ENCODE data around the gene ARMH4.

ARMH4 gene, protein sequence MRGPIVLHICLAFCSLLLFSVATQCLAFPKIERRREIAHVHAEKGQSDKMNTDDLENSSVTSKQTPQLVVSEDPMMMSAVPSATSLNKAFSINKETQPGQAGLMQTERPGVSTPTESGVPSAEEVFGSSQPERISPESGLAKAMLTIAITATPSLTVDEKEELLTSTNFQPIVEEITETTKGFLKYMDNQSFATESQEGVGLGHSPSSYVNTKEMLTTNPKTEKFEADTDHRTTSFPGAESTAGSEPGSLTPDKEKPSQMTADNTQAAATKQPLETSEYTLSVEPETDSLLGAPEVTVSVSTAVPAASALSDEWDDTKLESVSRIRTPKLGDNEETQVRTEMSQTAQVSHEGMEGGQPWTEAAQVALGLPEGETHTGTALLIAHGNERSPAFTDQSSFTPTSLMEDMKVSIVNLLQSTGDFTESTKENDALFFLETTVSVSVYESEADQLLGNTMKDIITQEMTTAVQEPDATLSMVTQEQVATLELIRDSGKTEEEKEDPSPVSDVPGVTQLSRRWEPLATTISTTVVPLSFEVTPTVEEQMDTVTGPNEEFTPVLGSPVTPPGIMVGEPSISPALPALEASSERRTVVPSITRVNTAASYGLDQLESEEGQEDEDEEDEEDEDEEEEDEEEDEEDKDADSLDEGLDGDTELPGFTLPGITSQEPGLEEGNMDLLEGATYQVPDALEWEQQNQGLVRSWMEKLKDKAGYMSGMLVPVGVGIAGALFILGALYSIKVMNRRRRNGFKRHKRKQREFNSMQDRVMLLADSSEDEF

DNA sequence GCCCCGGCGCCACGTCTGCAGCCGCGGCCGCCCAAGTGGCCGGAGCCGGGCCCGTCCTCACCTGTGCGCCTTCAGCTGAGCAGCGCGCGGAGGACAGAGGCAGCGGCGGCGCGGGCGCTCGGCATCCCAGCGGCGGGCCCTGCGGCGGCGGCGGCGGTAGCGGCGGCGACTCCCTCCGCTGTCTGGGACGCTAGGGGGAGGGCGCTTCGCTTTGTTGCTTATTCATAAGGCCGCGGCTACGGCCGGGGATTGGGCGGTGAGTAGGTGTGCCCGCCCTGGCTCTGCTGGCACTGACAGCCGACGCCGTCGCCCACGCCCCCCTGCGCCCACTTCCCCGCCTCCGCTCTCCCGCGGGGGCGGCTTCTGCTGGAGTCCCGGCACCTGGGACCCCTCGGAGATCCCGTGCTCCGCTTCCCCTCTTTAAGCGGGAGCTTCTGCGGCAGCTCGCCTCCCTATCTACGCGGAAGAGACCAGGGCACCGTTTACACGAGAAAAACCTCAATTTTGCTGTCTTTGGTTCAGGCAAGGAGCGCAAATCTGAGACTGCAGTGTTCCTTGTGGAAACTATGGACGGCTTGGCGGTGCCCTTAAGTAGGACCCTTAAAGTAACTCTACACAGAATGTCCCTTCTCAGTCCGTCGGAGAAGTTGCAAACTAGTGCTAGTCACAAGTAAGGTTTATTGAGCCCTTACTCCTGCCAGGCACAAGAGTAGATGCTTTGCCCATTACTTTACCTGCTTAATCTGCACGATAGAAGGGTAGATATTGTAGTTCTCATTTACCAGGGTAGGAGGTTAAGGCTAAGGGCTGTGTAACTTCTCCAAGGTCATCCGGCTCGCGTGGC, at the start of gene ARMH4:
ARMH4 (minus strand) TSS at position 200 of the 844 bp plus-strand sequence. CDS start 12,855 bp downstream, outside the sequence.
- DNase-seq (ENCODE audit: low spot score), result peak; percentile 93

DNA sequence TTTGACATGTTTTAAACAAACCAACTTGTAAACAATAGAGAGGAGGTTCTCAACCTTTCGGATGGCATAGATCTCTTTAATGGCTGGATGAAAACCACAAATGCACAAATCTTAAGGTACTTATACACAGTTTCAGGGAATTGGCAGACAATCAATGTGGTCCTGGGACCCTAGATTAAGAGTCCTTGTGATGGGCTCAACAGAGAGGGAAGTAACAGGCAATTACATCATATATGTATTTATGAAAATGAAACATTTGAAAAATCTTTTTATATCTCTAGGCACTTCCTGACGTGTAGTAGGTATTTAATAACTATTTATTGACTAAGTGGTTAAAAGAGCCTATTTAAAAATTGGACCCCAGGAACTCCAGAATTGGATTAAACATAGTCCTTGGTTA, 48.8 kb upstream of the ARMH4 start:
- no peak for DNase-seq (ENCODE audit: low spot score)

DNA sequence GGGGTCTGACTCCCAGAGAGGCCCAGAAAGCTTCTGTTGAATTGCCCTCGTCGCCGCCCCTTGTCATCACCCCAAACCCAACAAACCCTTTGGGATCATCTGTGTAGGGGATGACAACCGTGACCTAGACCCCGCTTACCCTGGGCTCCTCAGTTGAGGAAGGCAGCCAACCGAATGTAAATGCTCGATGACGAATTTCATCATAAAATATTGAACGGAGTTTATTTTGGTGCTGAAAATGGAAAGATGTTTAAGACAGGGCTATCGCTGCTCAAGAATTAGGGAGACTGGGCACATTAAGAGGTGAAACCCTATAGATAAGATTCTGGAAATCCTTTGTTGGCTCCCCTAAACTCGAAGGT, 48.4 kb upstream of the ARMH4 start:
- DNase-seq (ENCODE audit: low spot score), result no peak

DNA sequence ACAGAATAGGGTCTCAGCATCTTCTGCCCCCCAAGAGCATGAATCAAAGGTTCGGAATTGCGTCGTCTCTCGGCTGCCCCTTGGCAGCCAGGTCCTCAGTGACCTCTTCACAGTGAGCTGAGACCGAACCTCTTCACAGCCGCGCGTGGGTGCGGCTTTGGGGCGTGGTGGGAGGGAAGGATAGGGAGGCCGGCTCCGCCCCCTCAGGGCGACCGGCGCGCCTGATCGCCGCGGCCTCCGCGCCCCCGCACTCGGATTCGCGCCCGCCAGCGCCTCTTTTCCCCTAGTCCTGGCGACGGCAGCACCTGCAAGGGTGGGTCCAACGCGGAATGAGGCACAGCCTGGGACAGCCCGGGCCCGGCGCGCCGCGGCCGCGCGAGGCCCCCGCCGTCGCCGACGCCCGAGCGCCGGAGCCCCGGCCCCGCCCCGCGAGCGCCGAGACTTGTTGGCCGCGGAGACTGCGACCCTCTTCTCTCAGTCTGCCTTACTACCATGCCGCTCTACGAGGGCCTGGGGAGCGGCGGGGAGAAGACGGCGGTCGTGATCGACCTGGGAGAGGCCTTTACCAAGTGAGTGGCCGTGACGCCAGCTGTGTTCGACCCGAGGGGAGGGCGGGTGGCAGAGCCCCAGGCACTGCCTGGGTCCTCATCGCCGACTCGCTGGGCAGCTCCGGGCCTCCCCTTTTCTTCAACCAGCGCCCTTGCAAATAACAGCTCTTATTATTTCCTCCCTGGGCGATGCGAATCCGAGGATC, 47.9 kb upstream of the ARMH4 start, which contains the start of gene ACTR10:
ACTR10 (plus strand) TSS at position 424 of the 754 bp plus-strand sequence; CDS start at position 493, 69 bp downstream.
- DNase-seq (ENCODE audit: low spot score), result peak; percentile 88

DNA sequence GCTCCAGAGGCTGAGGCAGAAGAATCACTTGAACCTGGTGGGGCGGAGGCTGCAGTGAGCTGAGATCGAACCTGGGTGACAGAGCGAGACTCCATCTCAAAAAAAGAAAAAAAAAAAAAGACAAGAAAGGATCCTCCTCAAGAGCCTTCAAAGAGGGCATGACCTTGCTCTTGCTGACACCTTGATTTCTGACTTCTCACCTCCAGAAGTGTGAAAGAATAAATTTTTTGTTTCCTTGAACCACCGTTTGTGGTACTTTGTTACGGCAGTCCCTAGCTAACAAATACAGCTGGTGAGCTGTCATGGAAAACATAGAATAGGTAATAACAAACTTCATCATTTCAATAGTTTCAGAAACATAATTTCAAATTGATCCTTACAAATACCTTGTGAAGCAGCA, 46.1 kb upstream of the ARMH4 start:
- no peak for DNase-seq (ENCODE audit: low spot score)

DNA sequence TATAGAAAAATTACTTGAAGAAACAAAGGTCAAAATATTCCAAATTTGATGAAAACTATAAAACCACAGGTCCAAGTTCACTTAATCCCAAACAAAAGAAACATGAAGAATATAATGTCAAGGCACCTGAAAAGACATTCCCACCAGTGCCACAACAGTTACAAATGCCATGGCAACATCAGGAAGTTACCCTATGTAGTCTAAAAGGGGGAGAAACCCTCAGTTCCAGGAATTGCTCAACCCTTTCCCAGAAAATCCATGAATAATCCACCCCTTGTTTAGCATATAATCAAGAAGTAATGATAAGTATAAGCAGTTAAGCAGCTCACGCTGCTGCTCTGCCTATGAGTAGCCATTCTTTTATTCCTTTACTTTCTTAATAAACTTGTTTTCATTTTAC, 44.2 kb upstream of the ARMH4 start:
- no peak for DNase-seq (ENCODE audit: low spot score)

DNA sequence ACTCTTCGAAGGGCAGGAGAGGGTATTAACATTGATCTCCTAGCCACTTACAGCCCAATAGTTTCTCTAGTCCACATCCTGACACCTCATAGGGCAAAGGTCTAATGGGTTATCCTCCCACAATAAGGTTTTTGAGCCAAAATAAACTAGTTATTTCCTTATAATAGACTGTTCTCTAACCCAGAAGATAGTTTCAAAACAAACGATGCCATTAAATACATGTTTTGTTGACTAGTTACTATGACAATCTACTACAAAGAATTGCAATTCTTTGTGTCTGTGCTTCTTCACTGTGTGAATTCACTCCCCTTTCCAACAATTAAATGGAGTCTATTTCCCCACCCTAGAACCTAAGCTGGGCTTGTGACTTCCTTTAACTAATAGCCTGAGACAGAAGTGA, 41.5 kb upstream of the ARMH4 start:
- DNase-seq (ENCODE audit: low spot score), result no peak

DNA sequence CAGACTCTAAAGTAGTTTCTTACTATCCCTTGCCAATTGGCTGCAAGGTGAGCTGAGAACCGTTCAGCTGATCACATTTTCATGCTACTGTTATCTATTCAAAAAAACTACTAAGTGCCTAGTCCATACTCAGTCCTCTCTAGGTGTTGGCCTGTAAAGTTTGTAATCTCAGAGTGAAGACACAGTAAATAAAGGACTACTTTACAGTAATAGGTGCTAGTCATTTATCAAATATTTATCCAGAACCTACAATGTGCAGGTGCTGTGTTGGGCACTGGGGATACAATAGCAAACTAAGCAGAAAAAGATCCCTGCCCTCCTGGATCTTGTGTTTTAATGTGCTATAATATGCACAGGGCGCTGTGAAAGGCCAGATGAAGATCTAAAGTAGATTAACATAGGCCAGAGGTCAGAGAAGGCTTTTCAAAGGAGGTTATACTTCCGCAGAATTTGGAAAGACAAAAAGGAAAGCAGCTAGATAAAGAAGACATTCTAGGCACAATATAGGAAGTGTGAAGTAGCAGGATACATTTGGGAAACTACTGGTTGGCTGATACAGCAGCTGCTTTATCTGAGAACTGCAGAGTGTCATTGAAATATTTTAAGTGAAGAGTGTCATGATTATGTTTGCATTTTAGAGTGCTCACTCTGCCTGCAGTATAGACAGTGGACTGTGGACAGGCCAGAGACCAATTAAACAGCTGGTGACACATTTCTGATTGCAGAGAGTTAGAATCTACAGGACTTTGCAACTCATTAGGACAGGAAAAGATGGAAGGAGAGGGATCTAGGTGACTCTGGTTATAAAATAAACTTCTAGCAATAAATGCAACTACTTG, 40.0 kb upstream of the ARMH4 start:
- no peak for DNase-seq (ENCODE audit: low spot score)

GRCh38 chr14:58189176-58189575, 37.2 kb upstream of the ARMH4 start:
- no peak for DNase-seq (ENCODE audit: low spot score)

GRCh38 chr14:58177125-58177524, 25.1 kb upstream of the ARMH4 start:
- no peak for DNase-seq (ENCODE audit: low spot score)

GRCh38 chr14:58171090-58171489, 19.1 kb upstream of the ARMH4 start:
- DNase-seq (ENCODE audit: low spot score), result peak; percentile 63

DNA sequence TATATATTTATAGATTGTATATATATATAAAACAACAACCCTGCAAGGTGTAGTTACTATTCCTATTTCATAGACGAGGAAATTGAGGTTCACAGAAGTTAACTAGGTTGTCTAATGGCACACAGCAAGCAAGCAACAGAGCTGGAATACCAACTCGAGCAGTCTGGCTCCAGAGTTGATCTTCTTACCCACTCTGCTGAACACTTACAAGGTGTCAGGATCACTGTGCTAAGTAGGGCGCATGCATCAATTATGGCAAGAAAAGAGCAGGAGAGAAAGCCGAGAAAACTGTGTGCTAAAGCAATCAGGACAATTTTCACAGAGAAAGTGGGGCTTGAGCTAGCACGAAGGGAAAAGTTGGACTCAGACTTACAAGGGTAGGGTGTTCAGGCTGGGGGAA, 15.9 kb upstream of the ARMH4 start:
- DNase-seq (ENCODE audit: low spot score), result no peak

DNA sequence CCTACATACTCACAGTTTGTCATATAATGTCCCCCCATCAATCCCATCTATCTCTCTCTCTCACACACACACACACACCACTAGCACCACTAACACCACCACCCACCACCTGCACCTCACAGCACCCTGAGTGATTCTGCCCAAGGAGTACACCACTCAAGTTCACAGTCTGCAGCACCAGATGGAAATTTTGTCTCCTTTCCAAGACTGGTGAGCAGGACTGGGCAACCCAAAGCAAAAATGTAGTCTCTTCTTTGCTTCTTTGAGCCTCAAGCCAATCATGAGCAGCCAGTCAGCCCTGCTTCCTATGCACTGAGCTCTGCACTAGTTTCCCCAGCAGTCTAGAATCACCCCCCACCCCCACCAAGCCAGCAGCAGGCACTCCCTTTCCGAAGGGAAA, 15.0 kb upstream of the ARMH4 start:
- DNase-seq (ENCODE audit: low spot score), result no peak

DNA sequence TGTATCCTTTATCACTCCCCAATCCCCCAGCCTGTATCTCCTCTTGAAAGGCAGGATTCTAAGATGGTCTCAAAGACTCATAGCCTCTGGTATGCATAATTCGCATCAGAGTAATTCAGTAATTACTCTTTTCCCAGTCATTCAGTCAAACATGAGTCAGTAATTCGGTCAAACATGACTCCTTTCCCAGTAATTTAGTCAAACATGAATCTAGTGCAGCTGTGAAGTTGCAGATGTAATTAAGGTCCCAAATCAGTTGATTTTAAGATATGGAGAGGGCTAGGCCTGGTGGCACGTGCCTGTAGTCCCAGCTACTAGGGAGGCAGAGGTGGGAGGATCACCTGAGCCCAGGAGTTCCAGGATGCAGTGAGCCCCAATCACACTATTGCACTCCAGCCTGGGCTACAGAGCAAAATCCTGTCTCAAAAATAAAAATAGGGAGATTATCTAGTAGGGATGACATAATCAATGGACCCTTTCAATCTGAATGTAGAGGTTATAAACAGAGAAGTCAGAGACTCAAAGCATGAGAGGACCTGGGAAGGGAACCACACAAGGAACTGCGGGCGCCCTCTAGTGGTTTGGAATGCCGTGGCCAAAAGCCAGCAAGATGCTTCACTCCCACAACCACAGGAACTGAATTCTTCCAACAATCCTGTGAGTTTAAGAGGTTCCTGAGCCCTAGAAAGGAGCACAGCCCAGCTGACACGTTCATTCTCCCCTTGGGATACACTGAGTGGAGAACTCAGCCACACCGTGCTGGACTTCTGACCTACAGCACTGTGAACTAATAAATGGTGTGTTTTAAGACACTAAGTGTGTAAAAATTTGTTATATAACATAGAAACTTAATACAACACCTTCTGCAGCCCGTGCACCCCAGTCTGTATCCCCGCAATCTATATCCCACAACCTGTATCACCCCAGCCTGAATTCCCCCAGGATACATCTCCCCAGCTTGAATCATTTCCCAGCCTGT, 14.3 kb upstream of the ARMH4 start:
- peak; percentile 84 for DNase-seq (ENCODE audit: low spot score)

DNA sequence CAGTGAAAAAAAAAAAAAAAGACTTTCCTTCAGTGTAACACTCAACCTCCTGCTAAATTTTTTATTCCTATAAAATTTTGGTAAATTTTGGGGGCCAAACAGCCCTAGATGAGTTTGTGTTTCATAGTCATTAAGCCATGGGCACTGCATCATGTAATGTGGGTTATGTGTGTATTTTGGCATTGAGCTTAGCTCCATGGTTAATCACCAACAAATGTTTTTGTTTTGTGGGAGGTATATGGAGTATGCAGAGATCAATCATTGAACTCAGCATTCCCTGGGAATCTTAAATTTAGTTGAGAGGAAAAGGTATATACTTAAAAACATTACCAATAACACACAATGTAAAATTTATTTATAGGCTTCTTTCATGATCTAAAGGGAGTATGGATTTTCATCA, 8.5 kb upstream of the ARMH4 start:
- DNase-seq (ENCODE audit: low spot score), result no peak

- peak; percentile 41 for DNase-seq (ENCODE audit: low spot score)
Observed at GRCh38 chr14:58151133-58152013, 640 bp downstream of the ARMH4 start.

DNA sequence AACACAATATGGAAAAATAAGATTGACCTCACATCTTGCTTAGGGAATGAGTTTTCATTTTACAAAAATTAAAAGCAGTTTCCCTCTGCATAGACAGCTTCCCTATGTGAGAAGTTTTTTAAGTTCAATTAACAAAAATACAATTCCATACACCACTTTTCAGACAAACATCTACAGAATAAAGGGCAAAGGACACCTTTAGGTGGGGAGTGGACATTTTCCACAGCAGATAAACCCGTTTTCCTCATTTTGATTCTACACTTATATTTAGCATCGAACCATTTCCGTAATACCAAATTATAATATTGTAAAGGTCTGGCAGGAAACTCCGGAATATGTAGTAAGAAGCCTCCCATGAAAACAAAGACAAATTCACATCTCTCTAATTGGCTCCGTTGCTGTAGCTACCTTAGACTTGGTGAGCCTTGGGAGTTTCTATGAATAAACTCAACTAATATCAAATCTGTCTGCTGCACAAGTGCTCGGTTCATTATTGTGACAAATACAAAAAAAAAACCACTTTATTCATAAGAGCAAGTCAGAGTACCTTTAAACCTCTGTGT, 1.7 kb downstream of the ARMH4 start:
- DNase-seq (ENCODE audit: low spot score), result no peak

DNA sequence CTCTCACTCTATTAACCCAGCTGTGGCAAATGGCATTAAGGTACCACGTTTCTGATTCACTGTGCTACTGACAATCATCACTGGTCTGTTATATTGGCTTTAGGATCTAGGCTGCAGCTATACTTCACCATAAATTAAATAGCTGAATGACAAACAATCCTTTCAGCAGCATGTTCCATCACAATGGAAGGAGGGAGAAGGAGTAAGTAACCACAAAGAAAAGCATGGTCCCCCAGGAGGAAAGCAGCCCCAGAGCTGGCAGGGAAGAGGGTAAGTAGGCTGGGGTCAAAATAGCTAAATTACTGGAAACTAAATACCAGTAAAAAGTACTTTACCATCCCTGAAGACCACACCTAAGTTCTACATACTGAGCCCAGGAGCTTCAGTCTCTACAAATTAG, 2.8 kb downstream of the ARMH4 start:
- no peak for DNase-seq (ENCODE audit: low spot score)
